ENCODE measurements around the gene FOXO1. TPM values are rescaled to one million over a fixed set of nuclear protein-coding genes. Genes with fewer than 3 reads are reported as not detected.

Gene FOXO1
- total RNA-seq, 1 donor from 2014 or later: 10.4 TPM

GRCh38 chr13:40591091-40591490, 75.3 kb downstream of the FOXO1 start:
- FAIRE-seq (no peak), DNase-seq (ENCODE audit: low read depth) (no peak)
- H2AFZ ChIP-seq (ENCODE audit: low read depth, low read length): no peak overlapping the region
- peaks cover 8% of the 10 kb centered on the region for H3K4me1 ChIP-seq (ENCODE audit: insufficient read depth, low read length)
- H3K27me3 ChIP-seq (ENCODE audit: insufficient read depth, low read length): no peaks in the 10 kb centered on the region
- H3K4me3 ChIP-seq (ENCODE audit: insufficient read depth, low read depth, low read length): no peak overlapping the region
- no peaks in the 10 kb centered on the region for H3K36me3 ChIP-seq (ENCODE audit: insufficient read depth, low read length)
- Mint-ChIP-seq H3K27me3 (ENCODE audit: low read depth, unreplicated experiment) (no peaks in the 10 kb centered on the region), H3K27ac (ENCODE audit: unreplicated experiment) (no peak overlapping the region), H3K4me1 (ENCODE audit: low read depth, unreplicated experiment) (peaks cover 24% of the 10 kb centered on the region), H3K9me3 (ENCODE audit: unreplicated experiment) (peaks cover 2% of the 10 kb centered on the region), H3K36me3 (ENCODE audit: low read depth, unreplicated experiment) (no peaks in the 10 kb centered on the region), H3K4me3 (ENCODE audit: unreplicated experiment) (no peak overlapping the region)
- no peak for TF ChIP-seq EZH2 (IDR thresholded peaks at IDR 0.05; ENCODE audit: insufficient read depth, low read length)
- no peak for TF ChIP-seq CTCF (IDR thresholded peaks at IDR 0.05; ENCODE audit: insufficient read depth, low read depth, low read length)
- H3K9me3 ChIP-seq (ENCODE audit: insufficient read depth, low read depth, low read length): no peaks in the 10 kb centered on the region
- no peak overlapping the region for H3K9ac ChIP-seq (ENCODE audit: low read length)
- peaks cover 18% of the 10 kb centered on the region for H3K79me2 ChIP-seq (ENCODE audit: insufficient read depth, low read length)
- H3K27ac ChIP-seq (ENCODE audit: low read depth, low read length): no peak overlapping the region
- H4K20me1 ChIP-seq (ENCODE audit: insufficient read depth, low read length): peaks cover 24% of the 10 kb centered on the region
- H3K4me2 ChIP-seq (ENCODE audit: low read length): no peak overlapping the region

- Mint-ChIP-seq H3K36me3 (ENCODE audit: low read depth, unreplicated experiment) (no peaks in the 10 kb centered on the region), H3K4me1 (ENCODE audit: low read depth, unreplicated experiment) (peaks cover 27% of the 10 kb centered on the region), H3K4me3 (ENCODE audit: unreplicated experiment) (peak overlapping the region; percentile 35), H3K9me3 (ENCODE audit: unreplicated experiment) (peaks cover 2% of the 10 kb centered on the region), H3K27me3 (ENCODE audit: low read depth, unreplicated experiment) (no peaks in the 10 kb centered on the region), H3K27ac (ENCODE audit: unreplicated experiment) (peak overlapping the region; percentile 64)
- Histone ChIP-seq H3K36me3 (ENCODE audit: insufficient read depth, low read length) (no peaks in the 10 kb centered on the region), H4K20me1 (ENCODE audit: insufficient read depth, low read length) (peaks cover 24% of the 10 kb centered on the region), H3K27me3 (ENCODE audit: insufficient read depth, low read length) (no peaks in the 10 kb centered on the region), H3K4me3 (ENCODE audit: insufficient read depth, low read depth, low read length) (no peak overlapping the region), H3K4me2 (ENCODE audit: low read length) (peak overlapping the region; percentile 37), H2AFZ (ENCODE audit: low read depth, low read length) (no peak overlapping the region), H3K79me2 (ENCODE audit: insufficient read depth, low read length) (peaks cover 15% of the 10 kb centered on the region), H3K4me1 (ENCODE audit: insufficient read depth, low read length) (peaks cover 8% of the 10 kb centered on the region), H3K27ac (ENCODE audit: low read depth, low read length) (no peak overlapping the region), H3K9ac (ENCODE audit: low read length) (no peak overlapping the region), H3K9me3 (ENCODE audit: insufficient read depth, low read depth, low read length) (no peaks in the 10 kb centered on the region)
- TF ChIP-seq CTCF (IDR thresholded peaks at IDR 0.05; ENCODE audit: insufficient read depth, low read depth, low read length) (no peak), EZH2 (IDR thresholded peaks at IDR 0.05; ENCODE audit: insufficient read depth, low read length) (no peak)
- no peak for DNase-seq (ENCODE audit: low read depth)
- FAIRE-seq: no peak
Measured at GRCh38 chr13:40590112-40590862, 76.2 kb downstream of the FOXO1 start.

Measured in astrocyte (in vitro differentiated cells and primary cell).